ENCODE results near the gene SAPCD1.

DNA sequence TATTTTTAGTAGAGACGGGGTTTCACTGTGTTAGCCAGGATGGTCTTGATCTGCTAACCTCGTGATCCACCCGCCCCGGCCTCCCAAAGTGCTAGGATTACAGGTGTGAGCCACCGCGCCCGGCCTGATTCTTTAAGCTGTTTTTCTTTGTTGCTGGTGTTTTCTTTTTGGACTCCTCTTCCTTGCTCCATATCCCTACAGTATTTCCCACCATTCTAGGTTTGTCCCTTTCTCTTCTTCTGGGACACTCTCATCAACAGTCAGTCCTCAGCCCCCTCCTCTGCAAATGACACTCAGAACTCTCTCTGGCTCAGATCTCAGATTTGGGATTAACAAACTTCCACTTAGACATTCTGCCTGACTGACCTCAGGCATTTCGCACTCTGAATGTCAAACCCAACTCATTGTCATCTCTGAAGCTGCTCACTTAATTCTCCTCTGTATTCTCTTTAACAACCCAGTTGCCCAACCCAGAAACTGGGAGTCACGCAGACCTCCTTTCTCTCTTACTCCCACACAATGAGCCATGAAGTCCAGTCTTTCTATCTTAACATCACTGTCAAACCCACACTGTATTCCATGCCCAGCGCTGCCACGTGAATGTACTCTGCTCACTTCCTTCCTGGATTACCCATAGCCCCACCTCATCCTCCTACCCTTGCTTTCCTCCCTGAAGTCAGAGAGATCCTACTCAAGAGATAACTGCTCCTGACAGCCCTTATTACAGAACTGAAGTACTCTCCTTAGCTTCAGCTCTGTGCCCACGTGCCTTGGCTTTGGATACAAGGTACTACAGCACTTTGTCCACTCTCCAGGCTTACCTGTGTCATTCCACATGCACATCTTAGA is 36.7 kb upstream of the SAPCD1 start:
- TF ChIP-seq CTCF (IDR thresholded peaks at IDR 0.05; ENCODE audit: extremely low read depth in 1 of 2, insufficient read depth in 1 of 2, low read depth in 1 of 2, low read length in 2 of 2) (no peak), POLR2A (IDR thresholded peaks at IDR 0.05; ENCODE audit: low read depth, low read length) (no peak), FOS (IDR thresholded peaks at IDR 0.05; ENCODE audit: borderline replicate concordance, insufficient read depth, low read length) (no peak)

Data from endothelial cell of umbilical vein (primary cell).